ENCODE data around the gene CAPZB.

Gene CAPZB

GRCh38 chr1:19342894-19343616 lies 142.3 kb downstream of the CAPZB start:
- DNase-seq, result no peak

- no peak for DNase-seq
Measured at GRCh38 chr1:19342062-19342750, 143.1 kb downstream of the CAPZB start.

- DNase-seq, result peak; percentile 74
Measured at GRCh38 chr1:19341201-19342061, 143.9 kb downstream of the CAPZB start.

- no peak for DNase-seq
Measured at GRCh38 chr1:19340387-19340937, 144.9 kb downstream of the CAPZB start.

GRCh38 chr1:19339214-19339861 lies 146.0 kb downstream of the CAPZB start:
- no peak for DNase-seq

GRCh38 chr1:19338323-19338762 lies 147.0 kb downstream of the CAPZB start:
- DNase-seq, result no peak

GRCh38 chr1:19337289-19337688 lies 148.1 kb downstream of the CAPZB start:
- no peak for DNase-seq

- no peak for DNase-seq
Measured at GRCh38 chr1:19336543-19336942, 148.8 kb downstream of the CAPZB start.

GRCh38 chr1:19333587-19334354 lies 151.6 kb downstream of the CAPZB start:
- no peak for DNase-seq

- no peak for DNase-seq
Measured at GRCh38 chr1:19332832-19333231, 152.5 kb downstream of the CAPZB start.

- DNase-seq, result no peak
Measured at GRCh38 chr1:19331262-19331878, 154.0 kb downstream of the CAPZB start.

GRCh38 chr1:19330449-19331135 lies 154.7 kb downstream of the CAPZB start:
- no peak for DNase-seq

GRCh38 chr1:19329611-19330010 lies 155.7 kb downstream of the CAPZB start:
- DNase-seq, result no peak

GRCh38 chr1:19329188-19329587 lies 156.2 kb downstream of the CAPZB start:
- DNase-seq, result no peak

- DNase-seq, result no peak
Measured at GRCh38 chr1:19328486-19328885, 156.9 kb downstream of the CAPZB start.

GRCh38 chr1:19327736-19328135 lies 157.6 kb downstream of the CAPZB start:
- DNase-seq, result no peak

- no peak for DNase-seq
Measured at GRCh38 chr1:19327301-19327700, 158.0 kb downstream of the CAPZB start.

GRCh38 chr1:19326748-19327065 lies 158.6 kb downstream of the CAPZB start:
- no peak for DNase-seq

- DNase-seq, result no peak
Measured at GRCh38 chr1:19325958-19326747, 159.2 kb downstream of the CAPZB start.

GRCh38 chr1:19325368-19325957 lies 159.9 kb downstream of the CAPZB start:
- no peak for DNase-seq
